ENCODE measurements around the gene ANK2. TPM values are rescaled to one million over a fixed set of nuclear protein-coding genes. Genes with fewer than 3 reads are reported as not detected.

ANK2 gene
- total RNA-seq, 4 donors from 2014 or later: 27.4 to 142 (median 47.2) TPM

- TF ChIP-seq CTCF (IDR thresholded peaks at IDR 0.05) (no peak), POLR2A (IDR thresholded peaks at IDR 0.05) (no peak)
- H3K4me3 ChIP-seq: no peak overlapping the region
- H3K27ac ChIP-seq: no peak overlapping the region
- H3K9me3 ChIP-seq: no peaks in the 10 kb centered on the region
- no peak for DNase-seq
- H3K4me1 ChIP-seq: no peaks in the 10 kb centered on the region
- no peaks in the 10 kb centered on the region for H3K27me3 ChIP-seq
- intact Hi-C loops (cut with DNase I; ENCODE audit: low total_unique reads): no loop called here
- no peaks in the 10 kb centered on the region for H3K36me3 ChIP-seq
Observed at GRCh38 chr4:113405874-113406722, 356.6 kb downstream of the ANK2 start.

GRCh38 chr4:113406723-113407016, 357.2 kb downstream of the ANK2 start:
- H3K4me3 ChIP-seq: no peak overlapping the region
- no peaks in the 10 kb centered on the region for H3K9me3 ChIP-seq
- H3K27ac ChIP-seq: no peak overlapping the region
- TF ChIP-seq CTCF (IDR thresholded peaks at IDR 0.05): no peak
- TF ChIP-seq POLR2A (IDR thresholded peaks at IDR 0.05): no peak
- intact Hi-C loops (cut with DNase I; ENCODE audit: low total_unique reads): no loop called here
- H3K4me1 ChIP-seq: no peaks in the 10 kb centered on the region
- no peaks in the 10 kb centered on the region for H3K36me3 ChIP-seq
- H3K27me3 ChIP-seq: no peaks in the 10 kb centered on the region
- DNase-seq: no peak

- no peak for DNase-seq
- H3K9me3 ChIP-seq: no peaks in the 10 kb centered on the region
- TF ChIP-seq POLR2A (IDR thresholded peaks at IDR 0.05) (no peak), CTCF (IDR thresholded peaks at IDR 0.05) (no peak)
- intact Hi-C loops (cut with DNase I; ENCODE audit: low total_unique reads): no loop called here
- no peaks in the 10 kb centered on the region for H3K36me3 ChIP-seq
- H3K4me3 ChIP-seq: no peak overlapping the region
- no peak overlapping the region for H3K27ac ChIP-seq
- H3K4me1 ChIP-seq: no peaks in the 10 kb centered on the region
- no peaks in the 10 kb centered on the region for H3K27me3 ChIP-seq
Observed at GRCh38 chr4:113407409-113407808, 358.0 kb downstream of the ANK2 start.

- H3K4me3 ChIP-seq: no peak overlapping the region
- intact Hi-C loops (cut with DNase I; ENCODE audit: low total_unique reads): no loop called here
- H3K9me3 ChIP-seq: no peaks in the 10 kb centered on the region
- no peak overlapping the region for H3K27ac ChIP-seq
- H3K27me3 ChIP-seq: no peaks in the 10 kb centered on the region
- DNase-seq: no peak
- TF ChIP-seq POLR2A (IDR thresholded peaks at IDR 0.05) (no peak), CTCF (IDR thresholded peaks at IDR 0.05) (no peak)
- H3K36me3 ChIP-seq: no peaks in the 10 kb centered on the region
- no peaks in the 10 kb centered on the region for H3K4me1 ChIP-seq
Observed at GRCh38 chr4:113409181-113409580, 359.7 kb downstream of the ANK2 start.

GRCh38 chr4:113410686-113411085, 361.2 kb downstream of the ANK2 start:
- no peak overlapping the region for H3K4me3 ChIP-seq
- TF ChIP-seq CTCF (IDR thresholded peaks at IDR 0.05) (no peak), POLR2A (IDR thresholded peaks at IDR 0.05) (no peak)
- no peaks in the 10 kb centered on the region for H3K4me1 ChIP-seq
- no peak overlapping the region for H3K27ac ChIP-seq
- H3K9me3 ChIP-seq: no peaks in the 10 kb centered on the region
- no peak for DNase-seq
- H3K27me3 ChIP-seq: no peaks in the 10 kb centered on the region
- intact Hi-C loops (cut with DNase I; ENCODE audit: low total_unique reads): no loop called here
- H3K36me3 ChIP-seq: no peaks in the 10 kb centered on the region

Data from uterus (tissue), 4 donors.